Neural cell (in vitro differentiated cells): ENCODE results near the gene JAZF1. TPM values are rescaled to one million over a fixed set of nuclear protein-coding genes. Genes with fewer than 3 reads are reported as not detected.

Source experiments
- H2AFZ ChIP-seq: fragments of 200-600, 300-800 bp; sonication (generic), shearing (Covaris generic); 2 replicates; pipeline ENCODE4 v1.6.0; 2014; ENCODE audit warnings: low read depth, mild to moderate bottlenecking, antibody characterized with exemption, low read length, moderate library complexity
- H3F3A ChIP-seq: fragments of 200-600 bp; shearing (Covaris generic); 2 replicates; pipeline ENCODE4 v1.6.1; 2016; ENCODE audit warnings: mild to moderate bottlenecking, moderate library complexity, mixed read lengths, antibody characterized with exemption, low read length; ENCODE audit not compliant: insufficient read depth, poor library complexity, severe bottlenecking
- H3K27ac ChIP-seq: fragments of 200-600, 300-800 bp; sonication (generic), shearing (Covaris generic); 2 replicates; pipeline ENCODE4 v1.5.1; 2014; ENCODE audit warnings: mild to moderate bottlenecking, low read length, moderate library complexity
- H3K27me3 ChIP-seq: fragments of 300-800, 200-600 bp; sonication (generic), shearing (Covaris generic); 2 replicates; pipeline ENCODE4 v1.6.0; 2014; ENCODE audit warnings: mild to moderate bottlenecking, low read depth, low read length, moderate library complexity; ENCODE audit not compliant: insufficient read depth
- H3K36me3 ChIP-seq: fragments of 300-800, 200-600 bp; sonication (generic), shearing (Covaris generic); 2 replicates; pipeline ENCODE4 v1.5.1; 2014; ENCODE audit warnings: mild to moderate bottlenecking, antibody characterized with exemption, low read length, moderate library complexity; ENCODE audit not compliant: insufficient read depth
- H3K4me2 ChIP-seq: fragments of 300-800, 200-600 bp; sonication (generic), shearing (Covaris generic); 2 replicates; pipeline ENCODE4 v1.6.0; 2014; ENCODE audit warnings: mild to moderate bottlenecking, low read length
- H3K4me3 ChIP-seq: fragments of 300-800, 200-600 bp; sonication (generic), shearing (Covaris generic); 2 replicates; pipeline ENCODE4 v1.5.1; 2014; ENCODE audit warnings: mild to moderate bottlenecking, low read length, moderate library complexity
- H3K79me2 ChIP-seq: fragments of 200-600 bp; shearing (Covaris generic); replicated peaks from 2 replicates; pipeline ENCODE4 v1.6.0; 2014; ENCODE audit warnings: mild to moderate bottlenecking, low read length, moderate library complexity; ENCODE audit not compliant: insufficient read depth
- H3K9ac ChIP-seq: fragments of 300-800, 200-600 bp; sonication (generic), shearing (Covaris generic); 2 replicates; pipeline ENCODE4 v1.6.1; 2016; ENCODE audit warnings: mild to moderate bottlenecking, low read length, mixed read lengths
- H3K9me2 ChIP-seq: fragments of 200-600 bp; shearing (Covaris generic); 2 replicates; pipeline ENCODE4 v1.6.1; 2016; ENCODE audit warnings: mild to moderate bottlenecking, low read length, mixed read lengths; ENCODE audit not compliant: insufficient read depth
- H3K9me3 ChIP-seq: fragments of 200-600, 300-800 bp; sonication (generic), shearing (Covaris generic); 2 replicates; pipeline ENCODE4 v1.6.1; 2016; ENCODE audit warnings: mild to moderate bottlenecking, mixed run types, low read length, moderate library complexity, mixed read lengths
- H4K20me1 ChIP-seq: fragments of 200-600 bp; shearing (Covaris generic); 2 replicates; pipeline ENCODE4 v1.6.1; 2016; ENCODE audit warnings: mild to moderate bottlenecking, mixed run types; ENCODE audit not compliant: insufficient read depth
- EP300 ChIP-seq: fragments of 450-650 bp; conservative IDR thresholded peaks from 2 replicates; pipeline ENCODE4 v1.6.1; 2014; ENCODE audit warnings: antibody characterized with exemption, mild to moderate bottlenecking, moderate library complexity; ENCODE audit not compliant: poor library complexity, severe bottlenecking
- EZH2 ChIP-seq: fragments of 200-600, 300-800 bp; shearing (Covaris generic), sonication (generic); IDR thresholded peaks from 2 replicates; pipeline ENCODE4 v1.6.1; 2014; ENCODE audit warnings: antibody characterized with exemption, low read length, borderline replicate concordance, mild to moderate bottlenecking; ENCODE audit not compliant: insufficient read depth, poor library complexity, severe bottlenecking
- MXI1 ChIP-seq: fragments of 450-650 bp; conservative IDR thresholded peaks from 2 replicates; pipeline ENCODE4 v1.6.1; 2014; ENCODE audit warnings: antibody characterized with exemption, mild to moderate bottlenecking; ENCODE audit not compliant: poor library complexity, severe bottlenecking
- POLR2AphosphoS5 ChIP-seq: IDR thresholded peaks from 2 replicates; pipeline ENCODE4 v1.6.1; 2012
- RAD21 ChIP-seq: fragments of 450-650 bp; conservative IDR thresholded peaks from 2 replicates; pipeline ENCODE4 v1.6.1; 2014; ENCODE audit warnings: antibody characterized with exemption, mild to moderate bottlenecking, moderate library complexity
- TAF1 ChIP-seq: IDR thresholded peaks from 2 replicates; pipeline ENCODE4 v1.6.1; 2012; ENCODE audit warnings: low read depth
- polyA plus RNA-seq: library from polyadenylated mRNA; depleted of rRNA; stranded (reverse); fragments of >200 nt; gene quantifications from 2 replicates; pipeline ENCODE4 v1.2.3, GENCODE V29; 2014
- TF ChIP-seq, protein P1 (sequence below): fragments of 450-650 bp; IDR thresholded peaks from 2 replicates; pipeline ENCODE4 v1.5.1; 2014; ENCODE audit warnings: antibody characterized with exemption, mild to moderate bottlenecking, moderate library complexity; ENCODE audit not compliant: poor library complexity, severe bottlenecking
- TF ChIP-seq, protein P2 (sequence below): IDR thresholded peaks from 2 replicates; pipeline ENCODE4 v1.6.1; 2012; ENCODE audit warnings: borderline replicate concordance

The JAZF1 gene
- polyA plus RNA-seq, 1 donor from 2014 or later: 29.5 TPM

- H3F3A ChIP-seq: no peaks in the 10 kb centered on the region
- no peak overlapping the region for H3K9ac ChIP-seq
- no peak overlapping the region for H3K4me2 ChIP-seq
- H3K27ac ChIP-seq: no peak overlapping the region
- H3K36me3 ChIP-seq: no peaks in the 10 kb centered on the region
- no peaks in the 10 kb centered on the region for H3K9me2 ChIP-seq
- TF ChIP-seq POLR2AphosphoS5 (no peak), TAF1 (no peak), EP300 (no peak), MXI1 (no peak)
- TF ChIP-seq, protein P1, sequence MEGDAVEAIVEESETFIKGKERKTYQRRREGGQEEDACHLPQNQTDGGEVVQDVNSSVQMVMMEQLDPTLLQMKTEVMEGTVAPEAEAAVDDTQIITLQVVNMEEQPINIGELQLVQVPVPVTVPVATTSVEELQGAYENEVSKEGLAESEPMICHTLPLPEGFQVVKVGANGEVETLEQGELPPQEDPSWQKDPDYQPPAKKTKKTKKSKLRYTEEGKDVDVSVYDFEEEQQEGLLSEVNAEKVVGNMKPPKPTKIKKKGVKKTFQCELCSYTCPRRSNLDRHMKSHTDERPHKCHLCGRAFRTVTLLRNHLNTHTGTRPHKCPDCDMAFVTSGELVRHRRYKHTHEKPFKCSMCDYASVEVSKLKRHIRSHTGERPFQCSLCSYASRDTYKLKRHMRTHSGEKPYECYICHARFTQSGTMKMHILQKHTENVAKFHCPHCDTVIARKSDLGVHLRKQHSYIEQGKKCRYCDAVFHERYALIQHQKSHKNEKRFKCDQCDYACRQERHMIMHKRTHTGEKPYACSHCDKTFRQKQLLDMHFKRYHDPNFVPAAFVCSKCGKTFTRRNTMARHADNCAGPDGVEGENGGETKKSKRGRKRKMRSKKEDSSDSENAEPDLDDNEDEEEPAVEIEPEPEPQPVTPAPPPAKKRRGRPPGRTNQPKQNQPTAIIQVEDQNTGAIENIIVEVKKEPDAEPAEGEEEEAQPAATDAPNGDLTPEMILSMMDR: no peak
- H3K27me3 ChIP-seq: no peaks in the 10 kb centered on the region
- H3K4me3 ChIP-seq: no peak overlapping the region
- no peaks in the 10 kb centered on the region for H3K9me3 ChIP-seq
- H3K79me2 ChIP-seq: no peaks in the 10 kb centered on the region
- H2AFZ ChIP-seq: no peak overlapping the region
- H4K20me1 ChIP-seq: no peaks in the 10 kb centered on the region
Observed at GRCh38 chr7:28128608-28129007, 52.0 kb downstream of the JAZF1 start.

DNA sequence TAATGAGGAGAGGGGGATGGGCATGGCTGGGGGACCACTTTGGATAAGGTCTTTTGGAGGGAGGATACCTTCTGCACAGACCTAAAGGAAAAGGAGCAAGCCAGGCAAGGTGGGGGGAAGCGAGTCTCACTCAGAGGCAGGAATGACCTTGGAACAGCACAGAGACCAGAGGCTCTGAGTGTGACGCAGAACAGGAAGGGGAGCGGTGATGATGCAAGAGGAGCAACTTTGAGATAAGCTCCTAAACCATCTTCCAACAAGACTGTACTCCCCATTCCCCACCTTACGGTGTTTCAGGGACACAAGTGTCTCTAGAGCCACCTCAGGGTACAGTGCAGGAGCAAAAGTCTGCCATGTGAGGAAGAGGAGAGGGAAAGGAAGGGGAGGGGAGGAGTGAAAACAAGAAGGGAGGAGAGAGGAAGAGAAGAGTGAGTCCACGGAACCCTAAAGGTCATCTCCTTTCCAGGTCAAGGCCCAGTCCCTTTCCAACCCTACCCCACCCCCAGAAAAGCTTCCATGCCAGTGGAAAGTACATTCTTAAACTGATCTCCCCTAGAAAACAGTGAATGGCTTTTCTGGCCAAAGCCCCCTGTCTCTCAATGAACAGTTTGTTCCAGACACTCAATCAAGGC lies 54.1 kb downstream of the JAZF1 start:
- TF ChIP-seq, protein P2, sequence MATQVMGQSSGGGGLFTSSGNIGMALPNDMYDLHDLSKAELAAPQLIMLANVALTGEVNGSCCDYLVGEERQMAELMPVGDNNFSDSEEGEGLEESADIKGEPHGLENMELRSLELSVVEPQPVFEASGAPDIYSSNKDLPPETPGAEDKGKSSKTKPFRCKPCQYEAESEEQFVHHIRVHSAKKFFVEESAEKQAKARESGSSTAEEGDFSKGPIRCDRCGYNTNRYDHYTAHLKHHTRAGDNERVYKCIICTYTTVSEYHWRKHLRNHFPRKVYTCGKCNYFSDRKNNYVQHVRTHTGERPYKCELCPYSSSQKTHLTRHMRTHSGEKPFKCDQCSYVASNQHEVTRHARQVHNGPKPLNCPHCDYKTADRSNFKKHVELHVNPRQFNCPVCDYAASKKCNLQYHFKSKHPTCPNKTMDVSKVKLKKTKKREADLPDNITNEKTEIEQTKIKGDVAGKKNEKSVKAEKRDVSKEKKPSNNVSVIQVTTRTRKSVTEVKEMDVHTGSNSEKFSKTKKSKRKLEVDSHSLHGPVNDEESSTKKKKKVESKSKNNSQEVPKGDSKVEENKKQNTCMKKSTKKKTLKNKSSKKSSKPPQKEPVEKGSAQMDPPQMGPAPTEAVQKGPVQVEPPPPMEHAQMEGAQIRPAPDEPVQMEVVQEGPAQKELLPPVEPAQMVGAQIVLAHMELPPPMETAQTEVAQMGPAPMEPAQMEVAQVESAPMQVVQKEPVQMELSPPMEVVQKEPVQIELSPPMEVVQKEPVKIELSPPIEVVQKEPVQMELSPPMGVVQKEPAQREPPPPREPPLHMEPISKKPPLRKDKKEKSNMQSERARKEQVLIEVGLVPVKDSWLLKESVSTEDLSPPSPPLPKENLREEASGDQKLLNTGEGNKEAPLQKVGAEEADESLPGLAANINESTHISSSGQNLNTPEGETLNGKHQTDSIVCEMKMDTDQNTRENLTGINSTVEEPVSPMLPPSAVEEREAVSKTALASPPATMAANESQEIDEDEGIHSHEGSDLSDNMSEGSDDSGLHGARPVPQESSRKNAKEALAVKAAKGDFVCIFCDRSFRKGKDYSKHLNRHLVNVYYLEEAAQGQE: no peak
- TF ChIP-seq EP300: no peak
- Histone ChIP-seq H3K9me3 (no peaks in the 10 kb centered on the region), H3K4me3 (no peak overlapping the region), H3K4me2 (no peak overlapping the region), H3K9me2 (no peaks in the 10 kb centered on the region), H3K9ac (no peak overlapping the region), H3K36me3 (no peaks in the 10 kb centered on the region), H4K20me1 (no peaks in the 10 kb centered on the region), H3K79me2 (no peaks in the 10 kb centered on the region), H3K27ac (no peak overlapping the region), H2AFZ (no peak overlapping the region), H3F3A (no peaks in the 10 kb centered on the region), H3K27me3 (no peaks in the 10 kb centered on the region)

DNA sequence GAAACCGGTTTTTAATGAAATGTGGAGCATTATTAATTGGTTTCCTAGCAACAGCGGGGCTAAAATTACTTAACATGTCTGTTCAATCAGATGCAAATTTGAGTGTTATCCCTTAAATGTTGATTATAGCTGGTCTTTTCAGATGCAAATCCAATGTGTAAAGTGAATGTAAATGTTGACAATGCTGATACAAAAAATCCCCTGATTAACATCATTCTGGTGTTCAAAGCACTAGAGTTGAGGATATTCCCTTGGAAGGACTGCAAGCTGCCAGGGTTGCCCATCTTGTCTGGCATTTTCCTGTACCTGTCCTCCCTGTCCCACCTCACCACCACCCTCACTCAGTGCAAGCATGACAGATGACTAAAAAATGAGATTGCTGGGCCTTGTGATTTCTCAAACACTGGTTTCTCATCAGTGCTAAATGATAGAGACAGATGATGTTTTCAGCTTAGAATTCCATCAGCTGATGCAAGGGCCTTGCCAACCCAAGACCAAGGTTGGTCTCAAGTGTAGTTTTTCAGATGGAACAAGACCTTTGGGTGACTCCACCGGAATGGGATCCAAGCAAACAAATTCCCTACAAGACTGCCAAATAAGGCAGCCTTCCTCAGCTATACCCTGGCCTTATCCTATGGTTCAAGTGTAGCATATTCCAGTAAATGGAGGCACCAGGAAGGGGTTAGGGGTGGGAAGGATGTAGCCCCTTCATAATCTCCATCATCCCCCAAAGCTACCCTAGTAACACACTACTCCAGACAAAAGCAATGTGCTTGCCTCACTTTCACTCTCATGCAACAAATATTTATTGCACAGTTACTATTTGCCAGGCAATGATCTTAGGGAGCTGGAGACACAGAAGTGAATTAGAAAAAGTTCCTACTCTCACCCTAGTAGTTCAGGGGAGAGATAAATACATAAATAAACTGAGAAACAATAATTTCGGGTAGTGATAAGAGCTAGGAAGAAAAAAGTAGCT lies 54.9 kb downstream of the JAZF1 start:
- peak overlapping the region; percentile 12 for H3K4me3 ChIP-seq
- H3K9me3 ChIP-seq: no peaks in the 10 kb centered on the region
- no peaks in the 10 kb centered on the region for H3F3A ChIP-seq
- no peak overlapping the region for H3K9ac ChIP-seq
- no peaks in the 10 kb centered on the region for H3K9me2 ChIP-seq
- H3K79me2 ChIP-seq: no peaks in the 10 kb centered on the region
- no peaks in the 10 kb centered on the region for H3K36me3 ChIP-seq
- peak overlapping the region; percentile 7 for H3K27ac ChIP-seq
- no peak overlapping the region for H2AFZ ChIP-seq
- H4K20me1 ChIP-seq: no peaks in the 10 kb centered on the region
- no peaks in the 10 kb centered on the region for H3K27me3 ChIP-seq
- peak overlapping the region; percentile 15 for H3K4me2 ChIP-seq
- TF ChIP-seq TAF1 (no peak), MXI1 (no peak), EP300 (no peak), RAD21 (no peak), POLR2AphosphoS5 (no peak), EZH2 (no peak)
- TF ChIP-seq, protein P1: no peak
